OCI-LY7 (cell line): ENCODE data around the gene DCLK1.

Experiments
- CTCF ChIP-seq: fragments of 200-600 bp; sonication (generic); conservative IDR thresholded peaks from 2 replicates; pipeline ENCODE4 v1.5.1; 2014; ENCODE audit warnings: mild to moderate bottlenecking, antibody characterized with exemption, low read length, moderate library complexity, mixed read lengths
- EZH2phosphoT487 ChIP-seq: fragments of 200-600 bp; sonication (generic); IDR thresholded peaks from 2 replicates; pipeline ENCODE4 v1.6.1; 2018; ENCODE audit warnings: low read depth, borderline replicate concordance, mild to moderate bottlenecking, mixed run types, antibody characterized with exemption, low read length, moderate library complexity, mixed read lengths

DNA sequence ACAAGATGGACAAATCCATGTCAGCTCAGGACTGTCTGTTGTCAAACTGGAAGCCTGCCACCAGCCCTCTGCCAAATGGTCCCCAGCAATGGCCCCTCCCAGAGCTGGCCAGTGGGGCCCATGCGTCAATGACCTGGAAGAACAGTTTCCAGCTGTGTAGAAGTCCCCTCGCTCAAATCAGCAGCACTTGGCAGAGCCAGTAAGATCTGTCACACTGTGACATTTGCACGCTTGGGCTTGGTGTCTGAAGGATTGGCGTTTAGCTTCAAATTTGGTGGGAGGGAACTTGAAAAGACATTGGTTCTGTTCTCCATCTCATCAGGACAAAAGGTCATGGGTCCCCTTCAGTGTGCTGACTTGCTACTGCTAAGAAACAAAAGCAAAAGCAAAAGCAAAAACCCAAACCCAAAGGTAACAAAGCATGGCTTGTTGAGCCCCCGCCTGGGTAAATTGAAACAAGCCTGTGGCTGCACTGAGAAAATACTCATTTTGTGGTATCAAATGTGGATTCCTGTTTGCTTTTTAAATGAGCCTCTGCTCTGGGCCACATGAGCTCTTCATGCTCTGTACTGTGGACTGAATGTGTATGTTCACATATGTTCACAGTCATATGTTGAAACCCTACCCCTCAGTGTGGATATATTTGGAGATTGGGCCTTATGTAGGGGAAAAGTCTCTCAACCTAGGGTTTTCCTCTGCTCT, 401.1 kb downstream of the DCLK1 start:
- TF ChIP-seq EZH2phosphoT487 (no peak), CTCF (no peak)
